Activated CD8-positive, alpha-beta memory T cell treated with anti-CD3 and anti-CD28 coated beads for 1 hour (primary cell): Measurements from ENCODE around the gene SLC5A8.

Experiments used
- DNase-seq, 2 donors: peaks; one replicate each; pipeline ENCODE4 v3.0.0-alpha.2; 2020; ENCODE audit warnings: low read depth in 1 of 2; ENCODE audit errors: extremely low read depth in 1 of 2

The SLC5A8 gene

DNA sequence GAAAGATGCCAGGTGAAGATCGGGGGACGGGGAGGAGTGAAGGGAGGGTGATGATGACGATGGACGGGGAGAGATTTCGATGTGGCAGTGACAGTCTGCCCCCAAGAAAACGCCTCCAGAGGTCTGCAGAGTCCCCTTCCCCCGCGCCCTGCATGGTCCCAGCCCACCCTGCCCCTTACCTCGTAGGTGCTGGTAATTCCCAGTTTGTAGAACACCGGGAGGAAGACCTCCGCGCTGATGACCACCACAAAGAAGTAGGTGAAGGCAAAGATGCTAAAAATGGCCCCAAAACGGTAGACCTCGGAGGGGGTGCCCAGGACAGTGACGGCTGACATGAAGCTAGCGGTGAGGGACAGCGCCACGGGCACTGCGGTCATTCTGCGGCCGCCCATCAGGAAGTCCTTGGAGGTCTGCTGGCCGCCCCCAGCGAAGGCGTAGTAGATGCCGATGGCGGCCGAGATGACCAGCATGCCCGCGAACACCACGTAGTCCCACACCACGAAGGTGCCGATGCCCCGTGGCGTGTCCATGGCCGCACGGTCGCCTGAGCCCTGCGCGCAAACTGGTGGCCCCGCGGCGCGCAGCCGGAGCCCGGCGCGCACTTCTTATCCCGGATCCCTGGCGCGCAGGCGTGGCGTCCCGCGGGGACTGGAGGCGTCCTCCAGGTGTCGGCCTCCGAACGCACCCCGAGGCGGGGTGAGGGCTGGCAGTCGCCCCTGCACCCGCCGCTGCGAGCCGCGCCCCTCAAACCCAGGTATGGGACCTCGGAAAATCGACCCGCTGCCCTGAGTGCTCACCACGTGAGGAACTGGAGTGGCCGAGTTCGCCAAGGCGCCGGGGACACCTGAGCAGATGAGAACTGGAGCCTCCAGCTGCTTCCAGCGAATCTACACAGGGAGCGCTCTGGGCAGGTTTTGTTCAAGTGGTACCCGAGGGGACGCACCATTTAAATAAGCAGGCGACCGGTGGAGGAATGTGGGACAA is at the start of gene SLC5A8:
SLC5A8 (minus strand) TSS at position 920 of the 984 bp plus-strand sequence; CDS start at position 530, 390 bp downstream.
- DNase-seq, result no peak

- no peak for DNase-seq
These were observed 47.3 kb upstream of the SLC5A8 start for GRCh38 chr12:101257357-101257756.

DNA sequence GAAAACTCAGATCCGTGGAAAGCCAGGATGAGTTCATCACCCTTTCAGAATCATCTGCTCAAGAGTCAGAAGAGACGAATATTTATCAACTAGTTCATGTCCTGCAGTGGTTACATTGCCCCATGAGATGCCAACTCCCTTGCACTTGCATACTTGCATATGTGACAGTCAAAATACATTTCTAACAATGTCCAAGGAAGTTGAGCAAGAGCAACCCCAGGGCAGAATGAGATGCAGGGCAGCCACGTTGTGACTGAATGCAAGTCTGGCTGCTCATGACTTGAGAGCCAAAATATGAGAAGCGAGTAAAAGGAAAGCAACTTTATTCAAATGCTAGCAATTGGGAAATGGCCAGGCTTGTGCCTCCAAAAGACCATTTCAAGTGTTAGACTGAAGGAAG is 46.2 kb upstream of the SLC5A8 start:
- no peak for DNase-seq

DNA sequence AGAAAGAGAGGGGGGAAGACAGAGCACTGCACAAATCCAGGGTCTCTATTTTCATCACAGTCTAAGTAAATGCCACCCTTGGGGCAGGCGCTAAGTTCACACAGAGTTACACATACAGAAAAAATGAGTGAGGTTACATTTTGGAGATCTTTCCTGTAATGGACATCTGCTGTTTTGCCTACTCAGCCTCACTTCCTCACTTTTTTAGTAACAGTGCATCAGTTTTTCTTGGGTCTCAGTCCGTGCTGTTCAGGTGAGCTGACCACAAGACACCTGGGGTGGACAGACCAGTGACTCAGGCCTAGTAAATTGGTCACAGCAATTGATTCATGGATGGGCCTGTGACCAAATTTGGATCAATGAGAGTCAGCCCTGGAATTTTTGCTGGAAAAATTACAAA is 33.6 kb upstream of the SLC5A8 start:
- no peak for DNase-seq

GRCh38 chr12:101243074-101243473 is 33.0 kb upstream of the SLC5A8 start:
- no peak for DNase-seq

- DNase-seq, result no peak
These were observed 28.8 kb upstream of the SLC5A8 start for GRCh38 chr12:101238800-101239329.

DNA sequence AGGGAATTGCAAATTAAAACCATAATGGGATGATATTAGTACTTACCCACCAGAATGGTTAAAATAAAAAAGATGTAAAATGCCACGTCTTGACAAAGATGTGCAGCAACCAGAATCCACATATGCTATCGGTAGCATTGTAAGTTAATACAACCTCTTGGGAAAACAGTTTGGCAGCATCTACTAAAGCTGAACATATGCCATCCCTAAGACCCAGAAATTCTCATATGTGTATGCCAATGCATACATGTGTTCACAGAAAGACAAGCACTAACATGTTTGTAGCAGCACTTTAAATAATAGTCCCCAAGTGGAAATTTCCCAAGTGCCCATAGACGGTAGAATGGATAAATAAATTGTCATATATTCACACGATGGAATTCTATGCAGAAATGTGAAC is 28.3 kb upstream of the SLC5A8 start:
- no peak for DNase-seq

- no peak for DNase-seq
These were observed 25.6 kb upstream of the SLC5A8 start for GRCh38 chr12:101235686-101236085.

DNA sequence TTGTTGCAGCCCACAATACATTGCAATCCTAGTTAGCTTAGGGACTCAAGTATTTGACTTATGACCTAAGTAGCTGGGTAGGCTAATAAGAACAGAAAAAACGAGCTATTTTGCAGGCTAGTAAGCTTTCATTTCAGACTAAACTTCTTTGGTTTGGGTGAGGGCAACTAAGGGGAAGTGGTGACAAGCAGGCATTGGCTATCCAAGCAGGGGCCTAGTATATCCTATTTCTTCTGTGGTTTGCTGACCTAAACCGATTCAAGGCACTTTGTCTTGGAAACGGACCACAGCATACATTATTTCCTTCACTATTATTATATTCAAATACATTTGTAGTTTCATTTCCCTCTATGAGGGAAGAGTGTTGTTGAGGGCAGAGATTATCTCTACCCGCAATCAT is 21.6 kb upstream of the SLC5A8 start:
- DNase-seq, result no peak

- no peak for DNase-seq
These were observed 20.5 kb upstream of the SLC5A8 start for GRCh38 chr12:101230547-101230946.

DNA sequence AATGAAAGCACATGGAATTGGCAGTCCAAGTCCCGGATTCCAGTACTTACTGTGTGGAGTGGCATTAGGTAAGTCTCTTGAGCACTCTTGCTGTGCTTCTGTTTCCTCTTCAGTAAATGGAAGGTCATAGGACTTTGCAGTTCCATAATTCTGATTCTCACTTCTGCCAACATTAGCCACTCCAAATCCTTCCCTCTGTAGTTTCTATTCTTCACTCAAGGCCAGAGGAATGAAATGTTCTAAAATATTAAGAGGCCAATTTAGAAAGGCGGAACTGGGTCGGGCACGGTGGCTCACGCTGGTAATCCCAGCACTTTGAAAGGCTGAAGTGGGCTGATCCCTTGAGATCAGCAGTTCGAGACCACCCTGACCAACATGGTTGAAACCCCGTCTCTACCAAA is 19.8 kb upstream of the SLC5A8 start:
- DNase-seq, result no peak

GRCh38 chr12:101221301-101221700 is 11.3 kb upstream of the SLC5A8 start:
- no peak for DNase-seq

DNA sequence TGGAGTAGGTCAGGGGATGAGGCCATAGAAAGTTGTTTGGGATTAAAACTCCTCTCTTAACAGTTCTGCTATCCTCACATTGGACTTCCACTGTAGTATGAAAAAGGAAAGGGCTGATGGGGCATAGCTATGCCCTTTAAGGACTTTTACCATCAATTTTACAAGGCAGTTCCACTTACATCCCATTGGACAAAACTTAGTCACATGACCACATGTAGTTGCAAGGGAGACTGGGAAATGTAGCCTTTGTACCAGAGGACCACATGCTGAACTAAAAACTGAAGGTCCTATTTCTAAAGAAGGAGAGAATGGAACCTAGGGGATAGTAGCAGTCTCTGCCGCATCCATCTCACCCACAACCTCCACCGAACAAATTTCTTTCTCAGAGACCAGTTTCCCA is 6.8 kb upstream of the SLC5A8 start:
- no peak for DNase-seq

- DNase-seq, result no peak
These were observed 2.8 kb downstream of the SLC5A8 start for GRCh38 chr12:101207086-101207780.

DNA sequence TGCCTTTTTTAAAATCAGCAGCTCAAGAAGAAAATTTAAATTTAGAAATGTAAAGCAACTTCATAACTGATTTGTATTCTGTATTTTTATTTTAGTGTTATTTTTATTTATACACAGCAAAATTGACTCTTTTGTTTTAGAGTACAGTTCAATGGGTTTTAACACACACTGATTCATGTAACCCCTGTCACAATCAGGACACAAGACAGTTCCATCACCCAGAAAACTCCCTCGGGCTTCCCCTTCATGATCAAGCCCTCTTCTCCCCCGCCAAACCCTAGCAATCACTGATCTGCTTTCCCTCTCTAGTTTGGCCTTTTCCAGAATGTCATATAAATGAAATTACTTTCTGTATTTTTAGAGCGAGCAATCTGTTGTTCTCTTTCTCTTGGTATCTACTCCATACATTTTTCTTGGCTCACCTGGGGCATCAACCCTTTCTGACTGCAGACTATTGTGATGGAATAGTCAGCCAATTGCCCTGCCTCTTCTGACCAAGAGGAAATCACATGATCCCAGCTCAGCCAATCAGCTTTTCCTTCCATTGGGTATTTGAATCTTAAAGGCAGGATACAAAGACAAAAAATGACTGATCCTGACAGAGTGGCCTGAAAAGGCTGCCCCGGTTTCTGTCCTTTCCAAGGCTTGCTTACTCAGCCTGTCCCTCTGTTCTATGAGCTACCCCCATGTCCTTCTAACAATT is 5.3 kb downstream of the SLC5A8 start:
- DNase-seq, result no peak

DNA sequence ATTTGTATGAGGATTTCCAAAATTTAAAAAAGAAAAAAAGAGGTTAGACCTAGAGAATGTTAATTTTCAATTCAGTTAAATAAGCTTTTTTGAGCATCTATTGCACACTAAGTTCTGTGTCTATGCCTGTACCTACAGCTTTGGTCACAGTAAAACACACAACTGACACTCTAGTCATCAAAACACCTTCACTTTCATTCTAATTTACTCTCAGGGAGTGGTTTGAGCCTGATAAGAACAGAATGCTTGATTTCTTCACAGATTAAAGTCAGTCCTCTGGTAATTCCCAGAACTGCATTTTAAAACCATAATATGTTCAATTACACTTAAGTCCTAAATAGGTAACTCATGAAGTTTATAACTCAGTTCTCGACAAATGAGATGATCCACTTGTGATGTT is 9.2 kb downstream of the SLC5A8 start:
- no peak for DNase-seq

- DNase-seq, result no peak
These were observed 9.9 kb downstream of the SLC5A8 start for GRCh38 chr12:101200145-101200544.

DNA sequence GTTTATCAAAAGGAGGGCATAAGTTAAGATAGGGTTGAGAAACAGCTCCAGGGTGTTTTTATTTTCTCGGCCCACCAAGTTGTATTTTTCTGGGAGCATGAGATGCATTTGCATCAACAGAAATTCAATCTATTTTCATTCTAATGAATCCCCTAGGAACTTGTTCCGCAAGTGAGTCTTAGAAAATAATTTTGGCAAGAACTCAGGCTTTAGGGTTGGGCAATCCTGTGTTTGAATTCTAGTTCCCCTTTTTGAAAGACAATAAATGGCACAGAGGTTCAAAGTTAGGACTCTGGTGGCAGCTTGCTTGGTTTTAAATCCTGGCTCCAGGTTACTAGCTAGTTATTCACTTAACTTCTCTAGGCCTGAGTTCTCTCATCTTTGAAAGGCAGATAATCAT is 23.7 kb downstream of the SLC5A8 start:
- no peak for DNase-seq

GRCh38 chr12:101181776-101182175 is 28.3 kb downstream of the SLC5A8 start:
- DNase-seq, result no peak

DNA sequence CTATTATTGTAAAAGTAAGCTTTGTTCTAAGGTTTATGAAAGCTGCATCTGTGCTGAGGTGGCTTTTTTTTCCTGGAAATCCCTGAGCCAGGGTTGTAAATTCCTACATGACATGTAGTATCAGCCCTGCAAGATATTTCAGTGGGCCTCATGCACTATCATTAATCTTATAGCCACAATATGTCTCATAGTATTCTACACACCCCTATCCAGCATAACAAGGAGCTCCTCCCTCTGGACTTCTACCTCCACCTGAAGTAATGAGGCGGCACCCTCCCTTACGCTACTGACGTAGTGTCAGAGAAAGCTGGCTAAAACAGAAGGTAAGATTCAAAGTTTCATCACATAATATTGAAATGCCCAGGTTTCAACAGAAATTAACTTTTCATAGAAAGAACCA is 35.5 kb downstream of the SLC5A8 start:
- DNase-seq, result no peak

DNA sequence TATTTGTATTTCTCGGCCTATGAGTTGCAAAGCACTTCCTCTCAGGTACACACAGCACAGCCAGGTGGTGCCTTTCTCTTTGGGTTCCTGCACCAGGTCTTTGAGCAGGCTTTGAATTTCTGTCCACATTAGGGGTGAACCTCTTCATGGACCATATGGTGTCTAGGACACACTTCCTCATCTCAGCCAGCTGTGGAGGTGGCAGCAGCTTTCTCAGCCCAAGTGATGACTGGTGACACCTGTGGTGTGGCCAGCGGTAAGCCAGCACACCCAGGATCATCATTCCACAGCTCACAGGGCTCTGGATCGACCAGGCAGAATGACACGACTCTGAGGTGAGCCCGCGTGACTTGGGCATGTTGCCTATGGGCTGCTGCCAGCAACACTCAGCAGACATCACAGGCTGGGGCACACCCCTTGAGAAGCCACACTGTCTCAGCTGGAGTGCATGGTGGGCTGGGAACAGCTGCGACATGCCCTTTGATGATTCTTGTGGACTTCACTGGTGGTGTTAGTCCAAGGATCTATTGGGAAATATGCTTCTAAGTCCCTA is 36.8 kb downstream of the SLC5A8 start:
- no peak for DNase-seq
